Cerebellar nuclear complex (tissue), 1 donor: ENCODE data around the gene GARS1.
A peak's percentile ranks its signal among the peaks of the same experiment; 100 is the strongest.
"Not testable (repeated sequence)": the region's sequence is repeated elsewhere in the genome, so short reads cannot be mapped to it uniquely, and the experiment has no call there.

ENCODE experiments used
- DNase-seq, 2 experiments: peaks; one replicate each; lab custom pipeline; 2025; lab: John Stamatoyannopoulos, UW

The GARS1 gene

DNA sequence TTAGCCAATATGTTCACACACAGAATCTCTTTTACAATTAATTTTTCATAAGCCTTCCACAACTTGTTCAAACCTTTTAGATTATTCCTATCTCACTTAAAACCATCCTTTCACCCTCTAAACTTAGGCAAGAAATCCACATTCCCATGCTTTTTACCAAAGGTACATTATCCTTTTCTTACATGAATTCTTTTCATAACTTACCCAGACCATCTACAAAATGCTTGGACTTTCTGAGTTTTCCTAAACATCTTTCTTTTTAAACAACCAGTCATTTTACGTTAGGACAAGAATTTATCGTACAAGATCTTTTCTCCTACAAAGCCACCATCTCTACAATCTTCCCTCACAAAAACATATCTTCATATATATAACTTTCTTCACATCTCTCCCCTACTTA lies 18.8 kb upstream of the GARS1 start:
- DNase-seq, result no peak

DNA sequence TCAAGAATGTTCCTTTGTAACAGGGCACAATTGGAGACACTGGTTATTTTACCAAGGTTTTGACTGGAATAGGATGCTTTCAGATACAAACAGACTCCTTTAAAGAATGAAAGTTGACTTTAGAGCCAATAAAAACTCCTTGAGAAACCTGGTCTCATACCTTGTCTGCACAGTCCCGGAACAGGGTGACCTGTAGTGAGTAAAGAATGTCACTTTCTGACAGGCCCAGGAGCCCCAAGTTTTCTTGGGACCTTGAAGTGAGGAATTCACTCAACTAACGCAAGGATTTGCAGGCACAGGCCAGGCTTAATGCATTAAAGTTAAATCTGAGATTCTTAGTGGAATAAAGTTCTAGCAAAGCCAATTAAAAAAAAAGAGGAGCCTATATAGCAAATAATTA lies 11.5 kb upstream of the GARS1 start:
- DNase-seq, result no peak

DNA sequence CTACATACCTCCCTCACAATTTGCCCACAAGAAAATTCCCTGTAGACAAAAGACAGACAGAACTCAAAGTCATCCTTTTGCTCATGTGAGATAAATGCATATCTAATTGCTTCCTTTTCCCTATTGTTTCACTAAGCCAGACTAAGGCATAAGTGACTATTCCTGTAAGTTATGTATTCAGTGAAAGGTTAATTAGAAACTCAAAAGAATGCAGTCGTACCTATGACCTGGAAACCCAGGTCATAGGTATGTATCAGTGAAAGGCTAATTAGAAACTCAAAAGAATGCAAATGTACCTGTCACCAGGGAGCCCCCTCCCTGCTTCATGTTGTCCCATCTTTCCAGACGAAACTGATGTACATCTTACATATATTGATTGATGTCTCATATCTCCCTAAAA lies 10.3 kb upstream of the GARS1 start:
- DNase-seq, result no peak

DNA sequence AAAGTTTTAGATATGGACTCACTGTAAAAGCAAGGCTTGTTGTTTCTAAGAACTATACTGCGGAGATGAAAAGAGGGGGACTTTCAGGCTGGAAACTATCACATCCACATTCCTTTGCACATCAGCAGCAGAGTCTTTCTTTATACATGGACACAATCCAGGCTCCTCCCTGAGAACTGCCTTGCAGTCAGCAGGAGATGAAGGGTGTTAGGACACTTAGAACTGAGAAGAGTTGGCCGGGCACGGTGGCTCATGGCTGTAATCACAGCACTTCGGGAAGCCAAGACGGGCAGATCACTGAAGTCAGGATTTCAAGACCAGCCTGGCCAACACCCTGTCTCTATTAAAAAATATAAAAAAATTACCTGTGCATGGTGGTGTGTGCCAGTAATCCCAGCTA lies 9.7 kb upstream of the GARS1 start:
- no peak for DNase-seq

DNA sequence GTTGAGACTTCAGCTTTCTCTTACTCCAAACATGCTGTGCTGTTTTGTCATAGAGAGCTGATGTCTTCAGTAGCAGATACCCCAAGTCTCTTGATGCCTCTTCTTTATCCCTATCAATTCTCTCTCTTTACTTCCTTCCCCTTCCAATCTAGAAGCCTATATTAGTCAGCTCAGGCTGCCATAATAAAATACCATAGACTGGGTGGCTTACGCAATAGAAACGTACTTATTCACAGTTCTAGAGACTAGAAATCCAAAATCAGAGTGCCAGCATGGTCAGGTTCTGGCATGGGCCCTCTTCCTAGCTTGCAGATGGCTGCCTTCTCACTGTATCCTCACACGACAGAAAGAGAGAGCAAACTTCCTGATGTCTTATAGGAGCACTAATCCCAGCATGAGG lies 9.0 kb upstream of the GARS1 start:
- DNase-seq, result no peak

DNA sequence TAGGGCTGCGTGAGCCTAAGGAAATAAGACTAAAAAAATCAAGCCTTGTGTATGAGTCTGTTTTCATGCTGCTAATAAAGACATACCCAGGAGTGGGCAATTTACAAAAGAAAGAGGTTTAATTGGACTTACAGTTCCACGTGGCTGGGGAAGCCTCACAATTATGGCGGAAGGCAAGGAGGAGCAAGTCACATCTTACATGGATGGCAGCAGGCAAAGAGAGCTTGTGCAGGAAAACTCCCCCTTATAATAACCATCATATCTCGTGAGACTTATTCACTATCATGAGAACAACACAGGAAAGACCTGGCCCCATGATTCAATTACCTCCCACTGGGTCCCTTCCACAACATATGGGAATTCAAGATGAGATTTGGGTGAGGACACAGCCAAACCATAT lies 7.1 kb upstream of the GARS1 start:
- DNase-seq, result not testable (repeated sequence)

DNA sequence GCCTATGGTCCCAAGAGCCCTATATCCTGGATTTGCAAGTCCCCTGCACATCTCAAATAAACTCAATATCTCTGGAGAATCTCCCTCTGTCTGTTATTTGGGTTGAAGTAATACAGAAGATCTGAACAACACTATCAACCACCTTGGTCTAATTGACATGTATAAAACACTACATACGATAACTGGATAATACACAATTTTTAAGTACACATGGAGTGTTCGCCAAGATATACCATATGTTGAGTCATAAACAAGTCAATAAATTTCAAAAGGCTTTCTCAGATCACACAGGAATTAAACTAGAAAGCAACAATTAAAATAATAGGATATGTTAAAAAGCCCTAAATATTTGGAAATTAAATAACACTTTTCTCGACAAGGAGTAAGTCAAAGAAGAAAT lies 5.6 kb upstream of the GARS1 start:
- no peak for DNase-seq

DNA sequence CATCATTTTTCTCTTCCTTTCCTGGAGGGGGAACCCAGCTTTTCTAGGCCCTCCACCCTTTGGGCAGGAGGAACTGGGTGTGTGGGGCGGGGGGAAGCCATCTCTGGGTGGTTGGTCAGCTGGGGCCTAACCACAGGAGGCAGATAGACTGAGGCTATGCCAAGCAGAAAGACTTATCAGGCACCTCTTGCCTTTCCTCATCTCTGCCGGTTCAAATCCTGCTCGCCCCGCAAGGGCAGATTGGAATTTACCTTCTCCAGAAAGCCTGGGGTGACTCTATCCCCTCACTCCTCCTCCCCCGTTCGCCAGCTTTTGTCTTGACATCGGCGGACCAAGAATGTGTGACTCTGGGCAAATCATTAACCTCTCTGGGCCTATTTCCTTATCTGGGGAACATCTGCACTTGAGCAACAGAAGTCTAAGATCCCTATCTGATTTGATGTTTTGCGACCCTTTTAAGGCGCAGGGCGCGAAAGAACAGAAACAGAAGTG lies 584 bp upstream of the GARS1 start:
- DNase-seq, result no peak

DNA sequence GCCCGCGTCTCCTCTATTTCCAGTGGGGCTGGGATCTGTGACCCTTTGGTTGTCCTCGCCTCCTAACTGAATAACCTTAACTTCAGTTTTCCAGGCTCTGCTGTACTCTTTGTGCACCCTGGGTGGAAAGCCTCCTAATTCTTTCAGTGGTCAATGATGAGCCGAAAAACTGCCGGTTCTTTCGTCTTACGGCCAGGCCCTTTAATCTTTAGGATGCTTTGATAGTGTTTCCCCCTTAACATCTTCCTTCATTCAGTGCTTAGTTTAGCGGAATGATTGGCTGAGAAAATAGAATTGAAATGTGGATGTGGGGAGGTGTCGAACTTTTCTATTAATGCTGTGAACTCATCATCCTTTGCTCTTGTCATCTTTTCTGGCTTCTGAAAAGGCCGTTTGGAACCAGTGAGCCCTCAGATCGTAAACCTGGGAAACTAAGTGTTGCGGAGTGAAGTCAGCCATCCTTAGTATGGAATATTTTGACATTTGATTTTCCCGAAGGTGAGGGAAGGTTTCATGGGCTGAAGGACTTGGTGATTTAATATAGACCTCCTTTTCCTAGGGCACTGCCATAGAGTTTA lies 847 bp downstream of the GARS1 start:
- peak in 1 of 2 experiments; percentile 4 for DNase-seq

DNA sequence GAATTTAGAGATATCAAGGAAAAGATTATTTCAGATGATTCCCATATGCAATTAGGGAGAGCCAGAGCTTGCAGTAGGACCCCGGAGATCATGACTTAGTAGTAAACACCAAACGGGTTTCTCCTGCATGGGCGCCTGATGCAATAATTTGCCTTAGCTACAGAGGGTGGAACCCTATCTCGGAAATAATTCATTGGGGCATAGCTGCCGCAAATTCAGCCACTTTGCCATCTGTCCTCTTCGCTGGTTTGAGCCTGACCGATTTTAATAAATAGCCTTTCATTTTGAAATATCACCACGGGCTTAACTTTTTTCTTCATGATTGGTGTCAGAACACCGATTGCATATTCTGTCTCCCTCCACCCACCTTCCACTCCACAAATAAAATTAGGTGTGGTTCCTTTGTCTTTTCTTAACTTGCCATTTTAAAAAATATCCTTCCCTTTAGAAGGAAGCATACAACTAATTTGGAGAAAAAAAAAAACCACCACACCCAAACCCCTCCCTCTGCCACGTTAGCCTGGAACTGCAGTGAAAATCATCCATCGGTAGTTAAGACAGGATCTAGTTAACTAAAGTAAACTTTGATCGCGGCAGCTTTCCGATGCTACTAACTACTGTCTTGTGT lies 1.4 kb downstream of the GARS1 start:
- no peak for DNase-seq

DNA sequence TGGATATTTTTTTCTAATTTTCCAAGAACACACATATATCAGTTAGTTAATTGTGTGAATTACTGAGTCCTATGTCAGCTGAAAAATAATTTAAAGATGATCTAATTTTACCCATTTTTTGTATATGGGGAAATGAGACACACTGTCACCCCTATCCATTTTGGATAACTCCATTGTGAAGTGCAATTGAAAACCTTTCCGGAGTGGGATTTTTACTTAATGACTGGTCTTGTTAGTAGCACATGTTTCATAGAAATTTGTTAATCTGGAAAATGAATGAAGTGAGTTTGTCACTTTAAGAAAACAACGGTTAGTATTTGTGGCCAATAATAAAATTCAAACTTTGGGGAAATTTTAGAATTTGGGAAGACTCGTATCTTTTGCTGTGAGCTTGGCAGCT lies 2.0 kb downstream of the GARS1 start:
- no peak for DNase-seq

DNA sequence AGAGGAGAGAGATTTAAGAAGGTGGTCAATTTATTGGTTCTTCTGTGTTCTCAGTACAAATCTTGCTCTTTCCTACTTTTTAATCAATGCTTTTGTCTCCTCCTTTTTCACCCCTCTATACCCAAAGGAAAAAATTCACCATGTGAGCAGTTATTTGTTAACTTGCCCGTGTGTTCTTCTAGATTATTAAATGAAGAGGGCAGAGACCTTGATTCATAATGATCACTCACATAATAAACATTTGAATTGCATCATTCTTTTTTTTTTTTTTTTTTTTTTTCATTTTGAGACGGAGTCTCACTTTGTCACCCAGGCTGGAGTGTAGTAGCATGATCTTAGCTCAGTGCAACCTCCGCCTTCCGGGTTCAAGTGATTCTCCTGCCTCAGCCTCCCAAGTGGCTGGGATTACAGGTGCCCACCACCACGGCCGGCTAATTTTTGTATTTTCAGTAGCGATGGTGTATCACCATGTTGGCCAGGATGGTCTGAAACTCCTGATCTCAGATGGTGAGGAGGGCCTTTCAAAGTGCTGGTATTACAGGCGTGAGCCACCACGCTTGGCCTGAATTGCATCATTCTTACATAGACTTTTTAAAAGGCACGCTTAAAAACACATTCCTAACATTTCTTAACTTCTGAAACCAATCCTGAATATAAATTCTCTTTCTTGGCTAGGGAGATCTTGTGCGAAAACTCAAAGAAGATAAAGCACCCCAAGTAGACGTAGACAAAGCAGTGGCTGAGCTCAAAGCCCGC lies 3.6 kb downstream of the GARS1 start:
- DNase-seq, result no peak

DNA sequence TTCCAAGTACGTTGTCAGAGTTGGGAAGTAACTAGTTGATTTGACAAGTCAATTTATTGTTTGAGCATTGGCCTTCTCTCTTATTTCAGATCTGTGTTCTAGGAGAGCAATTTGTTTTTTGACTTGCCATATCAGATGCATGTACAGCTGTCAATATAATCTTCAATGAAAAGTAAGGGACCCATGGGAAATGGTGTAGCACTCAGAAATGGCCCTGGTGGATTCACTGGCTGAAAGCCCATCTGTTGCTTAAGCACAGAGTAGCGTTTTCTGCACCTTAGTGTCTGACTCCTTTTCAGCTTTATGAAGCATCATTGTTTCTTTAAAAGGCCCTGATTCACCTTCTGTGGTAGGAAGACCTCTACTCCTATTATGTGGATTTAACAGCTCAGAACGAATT lies 10.2 kb downstream of the GARS1 start:
- DNase-seq, result no peak

DNA sequence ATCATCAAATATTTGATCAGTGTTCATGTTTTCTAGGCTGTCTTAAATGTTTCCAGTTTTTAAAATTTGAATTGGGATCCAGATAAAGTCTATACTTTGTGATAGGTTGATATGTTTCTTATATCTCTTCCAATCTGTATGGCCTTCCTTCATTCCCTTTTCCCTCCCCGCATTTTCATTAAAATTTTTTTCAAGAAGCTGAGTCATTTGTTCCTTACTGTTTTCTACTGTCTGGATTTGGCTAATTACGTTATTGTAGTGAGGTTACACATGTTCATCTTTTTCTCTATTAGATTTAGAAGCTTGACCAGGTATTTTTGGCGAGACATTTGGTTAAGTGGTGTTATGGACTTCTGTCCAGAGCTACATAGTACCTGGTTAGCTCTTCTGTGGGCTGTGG lies 11.2 kb downstream of the GARS1 start:
- no peak for DNase-seq

DNA sequence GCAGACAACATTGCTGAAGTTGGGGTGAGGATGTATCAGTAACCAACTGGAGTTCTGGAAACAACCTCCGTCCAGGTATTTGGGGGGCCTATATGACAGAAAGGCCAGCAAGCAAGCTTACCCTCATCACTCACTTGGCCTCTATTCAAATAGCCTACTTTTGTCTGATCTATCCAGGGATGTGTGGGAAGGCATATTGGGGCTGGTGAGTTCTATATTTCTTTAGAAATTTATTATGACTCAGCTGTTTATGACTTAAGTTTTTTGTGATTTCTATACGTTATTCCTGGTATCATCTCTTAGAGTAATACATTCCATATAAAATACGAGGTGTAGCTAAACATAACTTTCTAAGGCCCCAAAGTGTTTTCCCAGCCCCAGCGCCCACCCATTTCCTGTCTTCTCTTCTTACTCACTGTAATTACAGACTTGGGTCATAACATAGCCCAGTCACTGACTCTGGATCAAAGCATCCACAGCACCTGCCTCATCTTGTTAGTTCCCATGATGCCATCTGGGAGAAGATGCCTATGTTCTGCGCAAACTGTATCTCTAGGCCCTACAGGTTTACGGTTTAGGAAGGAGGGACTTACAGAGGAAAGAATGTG lies 18.1 kb downstream of the GARS1 start:
- no peak for DNase-seq

DNA sequence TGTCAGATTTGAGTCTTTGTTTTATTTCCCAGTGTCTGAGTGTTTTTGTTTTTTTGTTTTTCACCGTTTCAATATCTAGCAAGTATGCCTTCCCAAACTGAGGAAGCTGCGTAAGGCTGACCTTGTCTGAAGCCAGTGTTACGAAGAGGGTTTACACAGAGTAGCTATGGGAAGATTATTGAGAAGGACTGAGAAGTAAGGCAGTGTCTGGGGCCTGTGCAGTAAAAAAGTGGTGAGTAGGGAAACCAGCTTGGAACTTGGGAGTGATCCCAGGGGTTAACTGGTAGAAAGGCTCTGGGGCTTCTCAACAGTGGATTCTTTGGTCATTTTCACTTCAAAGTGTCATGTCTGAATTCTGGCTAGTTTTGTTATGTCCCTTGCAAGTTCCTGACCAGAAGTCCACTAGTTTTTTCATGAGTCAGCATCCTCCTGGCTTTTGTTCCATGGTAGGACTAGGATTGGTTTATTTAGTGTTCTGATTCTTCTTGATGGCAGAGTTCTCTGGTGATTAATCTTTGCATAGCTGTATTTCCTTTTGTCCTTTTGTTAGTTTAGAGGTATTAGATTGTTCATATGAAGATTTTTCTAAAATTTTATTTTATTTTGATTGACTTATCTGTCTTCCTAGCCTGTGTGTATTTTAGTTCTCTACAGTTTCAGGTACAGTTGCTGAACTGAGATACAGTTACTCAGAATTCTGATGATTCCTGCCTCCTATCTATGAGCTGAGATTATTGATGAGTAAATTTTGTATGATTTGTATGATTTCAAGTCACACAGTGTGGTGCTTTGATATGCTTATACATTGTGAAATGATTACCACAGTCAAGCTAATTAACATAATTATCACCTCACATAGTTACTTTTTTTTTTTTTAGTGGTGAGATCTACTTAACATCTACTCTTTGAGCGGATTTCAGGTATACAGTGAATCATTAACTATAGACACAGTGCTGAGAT lies 19.0 kb downstream of the GARS1 start:
- DNase-seq, result no peak

DNA sequence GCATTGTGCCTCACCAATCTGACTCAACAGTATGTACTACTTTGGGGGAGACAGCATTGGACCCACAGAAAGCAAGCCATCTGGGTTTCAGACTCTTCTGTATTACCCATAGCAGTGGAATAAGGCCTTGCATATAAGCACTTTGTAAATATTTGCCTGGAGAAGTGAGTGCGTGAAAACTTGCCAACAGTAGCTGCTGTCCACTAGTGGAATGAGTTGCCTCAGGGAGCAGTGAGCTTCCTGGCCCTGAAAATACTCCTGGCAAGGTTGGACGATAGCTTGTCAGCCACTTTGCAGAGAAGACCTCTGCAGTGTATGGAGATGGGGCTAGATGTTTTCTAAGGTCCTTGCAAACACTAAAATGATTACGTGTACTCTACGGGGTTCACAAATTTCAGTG lies 21.6 kb downstream of the GARS1 start:
- DNase-seq, result no peak

DNA sequence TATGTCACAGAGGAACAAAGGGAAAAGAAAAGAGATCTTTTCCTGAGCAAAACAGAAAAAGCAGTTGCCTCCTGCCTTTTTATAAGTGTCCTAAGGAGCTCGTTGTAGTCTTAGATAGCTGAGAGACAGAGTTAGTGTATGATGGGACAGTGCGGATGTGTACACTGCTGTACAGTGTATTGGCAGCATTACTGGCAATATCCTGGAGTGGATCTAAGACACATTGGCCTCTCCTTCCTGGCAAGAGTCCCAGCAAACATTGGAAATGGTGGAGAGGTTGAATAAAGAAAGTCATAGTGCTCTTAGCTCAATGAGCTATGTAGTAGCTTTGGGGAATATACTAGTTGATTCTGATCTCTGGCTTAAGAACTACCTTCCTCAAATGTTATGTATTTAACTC lies 22.7 kb downstream of the GARS1 start:
- no peak for DNase-seq

DNA sequence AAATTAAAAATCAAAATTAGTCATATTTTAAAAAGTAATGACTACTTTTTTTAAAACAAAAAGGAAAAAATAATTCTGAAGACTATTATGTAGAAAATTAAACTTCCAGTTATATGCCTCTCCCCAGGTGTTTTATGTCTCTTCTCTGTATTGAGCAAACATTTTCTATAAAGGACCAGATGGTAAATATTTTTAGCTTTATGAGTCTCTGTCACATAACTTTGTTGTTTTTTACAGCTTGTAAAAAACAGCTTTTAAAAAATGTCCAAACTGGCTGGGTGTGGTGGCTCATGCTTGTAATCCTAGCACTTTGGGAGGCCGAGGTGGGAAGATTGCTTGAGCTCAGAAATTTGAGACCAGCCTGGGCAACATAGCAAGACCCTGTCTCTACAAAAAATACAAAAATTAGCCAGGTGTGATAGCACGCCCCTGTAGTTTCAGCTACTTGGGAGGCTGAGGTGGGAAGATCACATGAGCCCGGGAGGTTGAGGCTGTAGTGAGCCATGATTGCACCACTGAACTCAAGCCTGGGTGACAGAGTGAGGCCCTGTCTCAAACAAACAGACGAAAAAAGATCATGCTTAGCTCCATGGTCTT lies 23.5 kb downstream of the GARS1 start:
- no peak for DNase-seq

DNA sequence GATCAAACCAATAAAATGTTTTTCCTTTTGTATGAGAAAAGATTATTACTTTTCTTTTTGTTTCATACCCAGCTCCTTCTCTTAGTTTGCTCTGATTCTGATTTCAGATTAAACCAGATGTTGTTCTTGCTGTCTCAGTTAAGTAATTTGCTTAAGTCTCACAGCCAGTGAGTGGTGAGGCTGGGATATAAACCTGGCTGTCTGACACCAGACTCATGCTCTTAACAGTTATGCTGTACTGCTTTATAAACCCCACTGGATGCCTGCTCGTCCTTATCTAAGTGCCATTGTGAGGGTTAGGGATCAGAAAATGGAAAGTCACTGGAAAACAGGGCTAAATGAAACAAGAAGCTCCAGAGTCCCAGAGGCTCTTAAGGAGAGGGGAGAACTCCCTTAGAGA lies 24.3 kb downstream of the GARS1 start:
- no peak for DNase-seq

DNA sequence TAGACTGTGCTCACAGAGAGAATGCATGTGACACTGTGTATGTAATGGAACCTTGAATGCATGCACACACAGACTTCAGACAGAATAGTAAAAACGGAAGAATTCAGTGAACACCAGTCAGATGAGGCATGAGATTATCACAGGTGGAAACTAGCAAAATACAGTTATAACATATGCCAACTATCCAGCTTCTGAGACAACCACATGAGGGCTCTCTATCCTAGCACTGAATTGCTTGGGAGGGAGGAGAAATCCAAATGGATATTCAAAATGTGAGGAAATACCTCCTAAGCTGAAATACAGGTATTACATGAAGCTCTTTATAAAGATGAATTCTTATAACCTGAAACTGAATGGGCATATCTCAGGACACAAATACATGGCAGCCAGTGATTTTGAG lies 30.6 kb downstream of the GARS1 start:
- DNase-seq, result no peak
